H1 (cell line): ENCODE data around the gene ZNF214. TPM values are rescaled to one million over a fixed set of nuclear protein-coding genes. Genes with fewer than 3 reads are reported as not detected.

Experiments
- CTCF ChIA-PET: fragments of 300-600 bp; sonication (Branson Sonifier 250); formaldehyde crosslinking; loops from one replicate; lab custom pipeline; 2021; ENCODE audit not compliant: partially characterized antibody; lab: Charles Lee
- POLR2A ChIA-PET: fragments of 300-600 bp; sonication (Branson Sonifier 250); formaldehyde crosslinking; loops from one replicate; lab custom pipeline; 2021; ENCODE audit warnings: inconsistent platforms; ENCODE audit not compliant: partially characterized antibody; lab: Charles Lee
- DNase-seq, 2 experiments: peaks; one replicate each; pipeline versions ENCODE4 v3.0.0 to v3.0.0-alpha.2; 2010 to 2022; ENCODE audit warnings: low spot score in 2 of 2, low read depth in 1 of 2, mixed read lengths in 1 of 2
- FAIRE-seq: peaks from 2 replicates; lab custom pipeline; 2011; peaks lifted over from hg19 to GRCh38; lab: Jason Lieb, UNC
- H2AFZ ChIP-seq: 2 replicates; pipeline ENCODE4 v1.8.1; 2012; ENCODE audit warnings: low read length, inconsistent platforms
- H2AK5ac ChIP-seq: 2 replicates; pipeline ENCODE4 v1.6.1; 2013; ENCODE audit warnings: low read depth, low read length
- H2BK120ac ChIP-seq: replicated peaks from 2 replicates; pipeline ENCODE3; 2013; ENCODE audit warnings: low read depth, low read length, inconsistent platforms
- H2BK12ac ChIP-seq: 2 replicates; pipeline ENCODE4 v1.6.1; 2013; ENCODE audit warnings: low read depth, low read length
- H2BK15ac ChIP-seq: 2 replicates; pipeline ENCODE4 v1.6.1; 2013; ENCODE audit warnings: low read length
- H2BK20ac ChIP-seq: 2 replicates; pipeline ENCODE4 v1.6.1; 2013; ENCODE audit warnings: low read length
- H2BK5ac ChIP-seq: 2 replicates; pipeline ENCODE4 v1.6.1; 2013; ENCODE audit warnings: low read depth, low read length
- H3K14ac ChIP-seq: 2 replicates; pipeline ENCODE4 v1.6.1; 2013; ENCODE audit warnings: inconsistent platforms; ENCODE audit not compliant: insufficient read length
- H3K18ac ChIP-seq: 2 replicates; pipeline ENCODE4 v1.6.1; 2013; ENCODE audit warnings: low read length; ENCODE audit errors: extremely low read depth
- H3K23ac ChIP-seq: 2 replicates; pipeline ENCODE4 v1.6.1; 2013; ENCODE audit warnings: inconsistent platforms; ENCODE audit not compliant: insufficient read length
- H3K23me2 ChIP-seq: 2 replicates; pipeline ENCODE4 v1.6.1; 2013; ENCODE audit warnings: low read depth, low read length
- H3K27ac ChIP-seq: 2 replicates; pipeline ENCODE4 v1.6.1; 2011; ENCODE audit warnings: low read depth, low read length, inconsistent platforms
- H3K27me3 ChIP-seq, 4 experiments: replicated peaks in 1 of 4; 1 replicate in 1 of 4; 2 replicates in 3 of 4; pipeline versions ENCODE4 v1.6.1 to v1.8.1; 2011 to 2013; ENCODE audit warnings: low read length in 3 of 4, mild to moderate bottlenecking in 3 of 4, inconsistent platforms in 2 of 4, mixed read lengths in 2 of 4, moderate library complexity in 1 of 4; ENCODE audit not compliant: control insufficient read depth in 3 of 4, insufficient read depth in 3 of 4; ENCODE audit errors: extremely low read depth in 1 of 4
- H3K36me3 ChIP-seq, 4 experiments: 2 replicates each; pipeline versions ENCODE4 v1.6.1 to v1.8.1; 2011 to 2013; ENCODE audit warnings: mild to moderate bottlenecking in 4 of 4, low read length in 3 of 4, moderate library complexity in 2 of 4, control low read depth in 1 of 4, inconsistent platforms in 1 of 4; ENCODE audit not compliant: insufficient read depth in 4 of 4, control insufficient read depth in 2 of 4
- H3K4ac ChIP-seq: replicated peaks from 2 replicates; pipeline ENCODE3; 2013; ENCODE audit warnings: low read length, low read depth, mixed read lengths, inconsistent platforms; ENCODE audit not compliant: insufficient read length
- H3K4me1 ChIP-seq, 4 experiments: replicated peaks in 1 of 4; 1 replicate in 1 of 4; 2 replicates in 3 of 4; pipeline versions ENCODE4 v1.6.1 to v1.8.1; 2011 to 2013; ENCODE audit warnings: low read length in 3 of 4, inconsistent platforms in 2 of 4, mixed read lengths in 1 of 4; ENCODE audit not compliant: insufficient read depth in 4 of 4, control insufficient read depth in 3 of 4
- H3K4me2 ChIP-seq, 2 experiments: 2 replicates each; pipeline versions ENCODE4 v1.6.1 to v1.8.1; 2011 to 2013; ENCODE audit warnings: low read depth in 2 of 2, low read length in 2 of 2, control low read depth in 1 of 2, inconsistent platforms in 1 of 2, mild to moderate bottlenecking in 1 of 2; ENCODE audit not compliant: insufficient read depth in 1 of 2
- H3K4me3 ChIP-seq, 4 experiments: fragments of 200-600, 300-600 bp in 1 of 4; sonication (generic), shearing (Covaris generic), sonication (Bioruptor Twin) in 1 of 4; 2 replicates each; pipeline versions ENCODE4 v1.5.1 to v1.8.1; 2011 to 2016; ENCODE audit warnings: low read length in 4 of 4, low read depth in 3 of 4, control low read depth in 2 of 4, inconsistent platforms in 2 of 4, mild to moderate bottlenecking in 2 of 4, mixed read lengths in 1 of 4, moderate library complexity in 1 of 4; ENCODE audit not compliant: insufficient read depth in 2 of 4; ENCODE audit errors: extremely low read depth in 1 of 4
- H3K56ac ChIP-seq: replicated peaks from 2 replicates; pipeline ENCODE3; 2013; ENCODE audit warnings: low read depth, mild to moderate bottlenecking, mixed read lengths, low read length, inconsistent platforms; ENCODE audit not compliant: insufficient read length
- H3K79me1 ChIP-seq: 2 replicates; pipeline ENCODE4 v1.6.1; 2013; ENCODE audit warnings: low read depth, low read length, control low read depth
- H3K79me2 ChIP-seq, 2 experiments: 2 replicates each; pipeline versions ENCODE4 v1.6.1 to v1.8.1; 2012 to 2013; ENCODE audit warnings: low read length in 2 of 2, mild to moderate bottlenecking in 2 of 2, inconsistent platforms in 1 of 2; ENCODE audit not compliant: insufficient read depth in 2 of 2, control insufficient read depth in 1 of 2
- H3K9ac ChIP-seq, 4 experiments: replicated peaks in 1 of 4; 1 replicate in 1 of 4; 2 replicates in 3 of 4; pipeline versions ENCODE4 v1.6.1 to v1.8.1; 2011 to 2013; ENCODE audit warnings: low read depth in 3 of 4, low read length in 3 of 4, control low read depth in 2 of 4, mild to moderate bottlenecking in 2 of 4, moderate library complexity in 2 of 4, inconsistent platforms in 1 of 4; ENCODE audit errors: extremely low read depth in 1 of 4
- H3K9me3 ChIP-seq, 2 experiments: 2 replicates each; pipeline versions ENCODE4 v1.6.1 to v1.8.1; 2012 to 2013; ENCODE audit warnings: mild to moderate bottlenecking in 2 of 2, moderate library complexity in 2 of 2, control low read depth in 1 of 2, inconsistent platforms in 1 of 2, low read depth in 1 of 2, low read length in 1 of 2, mixed read lengths in 1 of 2; ENCODE audit not compliant: insufficient read depth in 2 of 2
- H4K20me1 ChIP-seq, 2 experiments: replicated peaks in 1 of 2; 2 replicates each; pipeline versions ENCODE3 to v1.8.1; 2011 to 2013; ENCODE audit warnings: inconsistent platforms in 2 of 2, low read length in 2 of 2, mild to moderate bottlenecking in 1 of 2; ENCODE audit not compliant: insufficient read depth in 2 of 2, control insufficient read depth in 1 of 2
- H4K5ac ChIP-seq: 2 replicates; pipeline ENCODE4 v1.6.1; 2013; ENCODE audit warnings: low read length, low read depth, mixed read lengths, inconsistent platforms; ENCODE audit not compliant: insufficient read length
- H4K8ac ChIP-seq: 2 replicates; pipeline ENCODE4 v1.8.0; 2013; ENCODE audit warnings: mild to moderate bottlenecking, moderate library complexity, low read length, inconsistent platforms; ENCODE audit not compliant: insufficient read depth; ENCODE audit errors: extremely low read depth
- H4K91ac ChIP-seq: replicated peaks from 2 replicates; pipeline ENCODE3; 2013; ENCODE audit warnings: low read length, mixed read lengths, inconsistent platforms; ENCODE audit not compliant: insufficient read length
- BRCA1 ChIP-seq: IDR thresholded peaks from 2 replicates; pipeline ENCODE4 v1.6.1; 2012; ENCODE audit warnings: low read depth, low read length, improper control_type of control experiment
- CREB1 ChIP-seq: IDR thresholded peaks from 2 replicates; pipeline ENCODE4 v1.6.1; 2012; ENCODE audit warnings: inconsistent platforms
- NANOG ChIP-seq: IDR thresholded peaks from 2 replicates; pipeline ENCODE4 v1.6.1; 2011; ENCODE audit warnings: low read length, low read depth, mild to moderate bottlenecking, inconsistent platforms; ENCODE audit not compliant: insufficient read depth, poor library complexity, severe bottlenecking
- RBBP5 ChIP-seq: IDR thresholded peaks from 2 replicates; pipeline ENCODE4 v1.7.1; 2012; ENCODE audit warnings: low read depth, mild to moderate bottlenecking, inconsistent platforms, low read length, moderate library complexity, borderline replicate concordance
- RNF2 ChIP-seq: fragments of 200-900, 300-1000 bp; sonication (generic); IDR thresholded peaks from 2 replicates; pipeline ENCODE4 v1.7.1; 2016; ENCODE audit warnings: borderline replicate concordance, low read depth, mild to moderate bottlenecking, antibody characterized with exemption, low read length; ENCODE audit not compliant: poor library complexity, severe bottlenecking; ENCODE audit errors: missing control alignments
- SP4 ChIP-seq: IDR thresholded peaks from 2 replicates; pipeline ENCODE4 v1.6.1; 2012; ENCODE audit warnings: low read length, inconsistent platforms
- ZNF274 ChIP-seq: IDR thresholded peaks from 2 replicates; pipeline ENCODE4 v1.7.0; 2012; ENCODE audit warnings: low read length, borderline replicate concordance; ENCODE audit errors: extremely low read depth
- polyA plus RNA-seq, 7 experiments: library from polyadenylated mRNA; depleted of rRNA in 3 of 7; stranded (reverse) in 5 of 7; unstranded in 2 of 7; fragments of >200 nt in 5 of 7; fragments of 200-250 nt in 2 of 7; gene quantifications; 1 replicate in 5 of 7; 2 replicates in 1 of 7; 4 replicates in 1 of 7; pipeline versions ENCODE4 v1.2.1 to v1.2.3, GENCODE V29; 2011 to 2013; ENCODE audit warnings: missing spikeins in 2 of 7, mixed read lengths in 2 of 7
- total RNA-seq: library from RNA; stranded (reverse); fragmentation: NEBNext Ultra II Directional; extraction: Animal tissue kit (Norgen Biotek cat#: 25700); gene quantifications from 2 replicates; pipeline ENCODE4 v1.2.1, GENCODE V29; 2021
- TF ChIP-seq, protein P1 (sequence below), 3 experiments: IDR thresholded peaks; 1 replicate in 2 of 3; 2 replicates in 1 of 3; pipeline versions ENCODE4 v1.5.1 to v1.6.1; 2011; ENCODE audit warnings: low read length in 3 of 3, mild to moderate bottlenecking in 3 of 3, inconsistent platforms in 2 of 3, low read depth in 1 of 3, moderate library complexity in 1 of 3; ENCODE audit not compliant: insufficient read depth in 1 of 3; ENCODE audit errors: control extremely low read depth in 1 of 3

The ZNF214 gene
- total and polyA plus RNA-seq, 2 of the 8 experiments (the other 6 are each of a cell fraction or from before 2014, with no cell fraction given), result 0.80 to 3.2 TPM

DNA sequence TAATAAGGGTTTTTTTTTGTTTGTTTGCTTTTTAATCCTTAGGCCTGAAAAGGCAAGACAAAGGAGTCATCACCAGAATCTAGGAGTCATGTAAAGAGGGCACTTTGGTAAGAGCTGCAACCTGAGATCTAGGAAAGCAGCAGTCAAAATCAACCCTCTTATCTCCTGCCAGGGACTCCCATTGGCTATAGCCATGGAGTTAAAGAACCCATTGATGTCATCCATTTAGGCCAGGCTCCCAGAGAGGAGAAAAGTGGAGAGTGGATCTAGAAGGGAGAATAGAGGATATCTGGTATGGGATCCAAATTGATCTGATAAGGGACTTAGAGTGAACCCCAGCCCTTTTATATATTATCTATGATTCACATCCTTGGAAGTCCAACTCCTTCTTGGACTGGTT, 58.0 kb downstream of the ZNF214 start:
- FAIRE-seq (no peak), DNase-seq (no peak)
- ChIA-PET POLR2A (no interaction called here), CTCF (no interaction called here)
- Histone ChIP-seq H3K9ac (no peak overlapping the region), H3K56ac (no peak overlapping the region), H3K27ac (no peak overlapping the region), H3K4me2 (no peak overlapping the region), H2BK5ac (no peak overlapping the region), H4K8ac (no peak overlapping the region), H2AK5ac (no peak overlapping the region), H2BK120ac (no peak overlapping the region), H3K23me2 (no peaks in the 10 kb centered on the region), H3K4me3 (no peak overlapping the region), H2BK15ac (no peak overlapping the region), H3K18ac (no peak overlapping the region), H3K9me3 (no peaks in the 10 kb centered on the region), H4K5ac (no peak overlapping the region), H3K27me3 (no peaks in the 10 kb centered on the region), H3K4me1 (no peaks in the 10 kb centered on the region), H4K91ac (no peak overlapping the region), H2AFZ (no peak overlapping the region), H4K20me1 (peaks cover 0 to 1% of the 10 kb centered on the region in 2 experiments), H3K36me3 (peaks cover 0 to 4% (median 0%) of the 10 kb centered on the region in 4 experiments; a peak in 3 of 8 replicates), H2BK20ac (no peak overlapping the region), H3K14ac (no peak overlapping the region), H3K79me1 (no peaks in the 10 kb centered on the region), H2BK12ac (no peak overlapping the region), H3K23ac (no peak overlapping the region), H3K4ac (no peak overlapping the region), H3K79me2 (no peaks in the 10 kb centered on the region)
- TF ChIP-seq CREB1 (no peak), RBBP5 (no peak), ZNF274 (no peak), NANOG (no peak), BRCA1 (no peak), RNF2 (no peak), SP4 (no peak)
- TF ChIP-seq, protein P1, sequence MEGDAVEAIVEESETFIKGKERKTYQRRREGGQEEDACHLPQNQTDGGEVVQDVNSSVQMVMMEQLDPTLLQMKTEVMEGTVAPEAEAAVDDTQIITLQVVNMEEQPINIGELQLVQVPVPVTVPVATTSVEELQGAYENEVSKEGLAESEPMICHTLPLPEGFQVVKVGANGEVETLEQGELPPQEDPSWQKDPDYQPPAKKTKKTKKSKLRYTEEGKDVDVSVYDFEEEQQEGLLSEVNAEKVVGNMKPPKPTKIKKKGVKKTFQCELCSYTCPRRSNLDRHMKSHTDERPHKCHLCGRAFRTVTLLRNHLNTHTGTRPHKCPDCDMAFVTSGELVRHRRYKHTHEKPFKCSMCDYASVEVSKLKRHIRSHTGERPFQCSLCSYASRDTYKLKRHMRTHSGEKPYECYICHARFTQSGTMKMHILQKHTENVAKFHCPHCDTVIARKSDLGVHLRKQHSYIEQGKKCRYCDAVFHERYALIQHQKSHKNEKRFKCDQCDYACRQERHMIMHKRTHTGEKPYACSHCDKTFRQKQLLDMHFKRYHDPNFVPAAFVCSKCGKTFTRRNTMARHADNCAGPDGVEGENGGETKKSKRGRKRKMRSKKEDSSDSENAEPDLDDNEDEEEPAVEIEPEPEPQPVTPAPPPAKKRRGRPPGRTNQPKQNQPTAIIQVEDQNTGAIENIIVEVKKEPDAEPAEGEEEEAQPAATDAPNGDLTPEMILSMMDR (IDR thresholded peaks at IDR 0.05; ENCODE audit: control extremely low read depth in 1 of 3, insufficient read depth in 1 of 3, low read depth in 1 of 3, low read length in 3 of 3), result no peak
